Kidney (tissue), 14 donors: ENCODE data around the gene NDFIP1. TPM values are rescaled to one million over a fixed set of nuclear protein-coding genes. Genes with fewer than 3 reads are reported as not detected.

Experiments
- DNase-seq, 5 donors: peaks; one replicate each; pipeline ENCODE4 v3.0.0-alpha.2; 2013 to 2020
- FAIRE-seq: peaks from 2 replicates; lab custom pipeline; 2012; peaks lifted over from hg19 to GRCh38; lab: Jason Lieb, UNC
- H3K27ac ChIP-seq, 2 donors: one replicate each; pipeline ENCODE4 v1.7.0; 2013; ENCODE audit warnings: low read depth in 2 of 2, low read length in 2 of 2, inconsistent platforms in 1 of 2
- H3K27me3 ChIP-seq: one replicate; pipeline ENCODE4 v1.7.1; 2013; ENCODE audit warnings: low read length, inconsistent platforms; ENCODE audit not compliant: control insufficient read depth, insufficient read depth
- H3K36me3 ChIP-seq, 3 donors: one replicate each; pipeline versions ENCODE4 v1.7.0 to v1.7.1; 2013; ENCODE audit warnings: low read length in 3 of 3, control low read depth in 1 of 3, inconsistent platforms in 1 of 3; ENCODE audit not compliant: insufficient read depth in 3 of 3, control insufficient read depth in 2 of 3
- H3K4me1 ChIP-seq, 3 donors: one replicate each; pipeline versions ENCODE4 v1.7.0 to v1.7.1; 2013; ENCODE audit warnings: low read length in 3 of 3, inconsistent platforms in 1 of 3, low read depth in 1 of 3; ENCODE audit not compliant: control insufficient read depth in 2 of 3, insufficient read depth in 2 of 3
- H3K4me3 ChIP-seq, 3 donors: one replicate each; pipeline versions ENCODE4 v1.7.0 to v1.8.1; 2013; ENCODE audit warnings: low read length in 3 of 3, control low read depth in 1 of 3, inconsistent platforms in 1 of 3
- H3K9ac ChIP-seq, 3 donors: one replicate each; pipeline versions ENCODE4 v1.7.0 to v1.7.1; 2013; ENCODE audit warnings: low read length in 3 of 3, control low read depth in 1 of 3, inconsistent platforms in 1 of 3
- H3K9me3 ChIP-seq, 3 donors: one replicate each; pipeline versions ENCODE4 v1.7.0 to v1.7.1; 2013; ENCODE audit warnings: low read length in 3 of 3, control low read depth in 1 of 3, inconsistent platforms in 1 of 3; ENCODE audit not compliant: control insufficient read depth in 2 of 3, insufficient read depth in 1 of 3
- intact Hi-C: fragments of 100-400 bp; cut with DNase I; formaldehyde crosslinking; loops from one replicate; pipeline ENCODE4 v1.11.1; 2022
- polyA plus RNA-seq: library from polyadenylated mRNA; stranded (reverse); fragments of 350-450 nt; fragmentation: Illumina TruSeq; extraction: RNeasy Lipid Tissue Mini Kit (QIAGEN cat#74804); gene quantifications from one replicate; pipeline ENCODE4 v1.2.3, GENCODE V29; 2014; ENCODE audit warnings: low read depth, low replicate concordance; ENCODE audit not compliant: insufficient read depth
- total RNA-seq: library from RNA; stranded (reverse); fragmentation: NEBNext Ultra II Directional; extraction: Animal tissue kit (Norgen Biotek cat#: 25700); gene quantifications from one replicate; pipeline ENCODE4 v1.2.1, GENCODE V29; 2021
- TF ChIP-seq, protein P1 (sequence below): IDR thresholded peaks from 3 replicates; pipeline ENCODE4 v1.5.1; 2012; ENCODE audit warnings: mild to moderate bottlenecking, moderate library complexity, borderline replicate concordance; ENCODE audit not compliant: insufficient read depth; ENCODE audit errors: extremely low read depth
- donor health status: control.
- donor health status: control.
- donor health status: control.
- donor health status: control.
- donor health status: control.
- donor health status: DM: yes; HTN: yes; CAD: no.
- donor health status: Normal renal cell carcinoma (clear cell type).

NDFIP1 gene
- total and polyA plus RNA-seq, 2 donors from 2014 or later, result 92.8 to 107 TPM

DNA sequence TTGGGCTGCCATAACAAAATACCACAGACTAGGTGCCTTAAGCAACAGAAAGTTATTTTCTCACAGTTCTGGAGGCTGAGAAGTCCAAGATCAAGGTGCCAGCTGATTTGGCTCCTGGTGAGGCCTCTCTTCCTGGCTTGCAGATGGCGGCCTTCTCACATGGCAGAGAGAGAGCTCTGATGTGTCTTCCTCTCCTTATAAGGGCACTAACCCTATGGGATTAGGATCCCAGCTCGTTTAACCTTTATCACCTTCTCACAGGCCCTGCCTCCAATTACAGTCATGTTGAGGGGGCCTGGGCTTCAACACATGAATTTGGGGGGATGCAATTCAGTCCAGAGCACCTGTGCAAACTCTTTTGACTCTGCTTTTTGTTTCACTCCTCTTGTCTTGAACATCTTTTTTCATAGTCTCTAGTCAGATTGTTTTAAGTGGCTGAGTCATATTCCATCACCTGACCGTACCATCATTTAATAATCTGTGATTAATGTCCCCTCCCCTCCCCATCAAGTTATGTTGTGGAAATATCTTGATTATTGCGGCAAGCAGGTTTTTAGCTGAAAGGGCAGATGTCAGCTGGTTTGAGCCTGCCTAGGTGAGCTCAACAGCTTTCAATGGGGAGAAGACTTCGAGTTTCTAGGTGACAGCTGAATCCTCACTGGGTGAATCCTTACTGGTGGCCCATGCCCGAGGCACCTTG lies 61.8 kb downstream of the NDFIP1 start:
- Histone ChIP-seq H3K4me1 (peaks cover 0 to 3% (median 0%) of the 10 kb centered on the region in 3 donors), H3K9ac (no peak overlapping the region), H3K4me3 (no peak overlapping the region), H3K9me3 (no peaks in the 10 kb centered on the region), H3K36me3 (no peaks in the 10 kb centered on the region), H3K27ac (no peak overlapping the region), H3K27me3 (no peaks in the 10 kb centered on the region)
- intact Hi-C loops, result no loop called here
- TF ChIP-seq, protein P1, sequence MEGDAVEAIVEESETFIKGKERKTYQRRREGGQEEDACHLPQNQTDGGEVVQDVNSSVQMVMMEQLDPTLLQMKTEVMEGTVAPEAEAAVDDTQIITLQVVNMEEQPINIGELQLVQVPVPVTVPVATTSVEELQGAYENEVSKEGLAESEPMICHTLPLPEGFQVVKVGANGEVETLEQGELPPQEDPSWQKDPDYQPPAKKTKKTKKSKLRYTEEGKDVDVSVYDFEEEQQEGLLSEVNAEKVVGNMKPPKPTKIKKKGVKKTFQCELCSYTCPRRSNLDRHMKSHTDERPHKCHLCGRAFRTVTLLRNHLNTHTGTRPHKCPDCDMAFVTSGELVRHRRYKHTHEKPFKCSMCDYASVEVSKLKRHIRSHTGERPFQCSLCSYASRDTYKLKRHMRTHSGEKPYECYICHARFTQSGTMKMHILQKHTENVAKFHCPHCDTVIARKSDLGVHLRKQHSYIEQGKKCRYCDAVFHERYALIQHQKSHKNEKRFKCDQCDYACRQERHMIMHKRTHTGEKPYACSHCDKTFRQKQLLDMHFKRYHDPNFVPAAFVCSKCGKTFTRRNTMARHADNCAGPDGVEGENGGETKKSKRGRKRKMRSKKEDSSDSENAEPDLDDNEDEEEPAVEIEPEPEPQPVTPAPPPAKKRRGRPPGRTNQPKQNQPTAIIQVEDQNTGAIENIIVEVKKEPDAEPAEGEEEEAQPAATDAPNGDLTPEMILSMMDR, result no peak
- DNase-seq (no peak), FAIRE-seq (no peak)

DNA sequence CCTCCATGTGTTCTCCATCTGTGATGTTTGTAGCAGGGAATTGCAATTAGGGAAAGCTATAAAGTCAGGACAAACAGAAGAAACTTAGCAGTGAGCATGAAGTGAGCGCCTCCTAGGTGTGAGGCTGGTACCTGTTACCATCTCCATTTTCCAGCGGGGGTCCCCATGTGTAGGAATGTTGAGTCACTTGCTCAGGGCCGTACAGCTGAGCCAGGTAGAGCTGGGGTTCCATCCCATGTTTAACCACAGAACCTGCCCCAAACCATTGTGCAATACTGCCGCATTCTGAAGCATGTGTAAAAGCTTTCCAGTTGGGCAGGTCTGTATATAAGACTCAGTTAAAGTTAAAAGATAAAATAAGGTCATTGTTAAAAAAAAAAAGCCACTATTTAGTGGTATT lies 62.7 kb downstream of the NDFIP1 start:
- H3K27me3 ChIP-seq, result no peaks in the 10 kb centered on the region
- DNase-seq (no peak), FAIRE-seq (no peak)
- TF ChIP-seq, protein P1, result no peak
- H3K9ac ChIP-seq, result no peak overlapping the region
- H3K27ac ChIP-seq, result no peak overlapping the region
- no peaks in the 10 kb centered on the region for H3K36me3 ChIP-seq
- peaks cover 0 to 3% (median 0%) of the 10 kb centered on the region in 3 donors for H3K4me1 ChIP-seq
- H3K9me3 ChIP-seq, result no peaks in the 10 kb centered on the region
- intact Hi-C loops, result no loop called here
- H3K4me3 ChIP-seq, result no peak overlapping the region

DNA sequence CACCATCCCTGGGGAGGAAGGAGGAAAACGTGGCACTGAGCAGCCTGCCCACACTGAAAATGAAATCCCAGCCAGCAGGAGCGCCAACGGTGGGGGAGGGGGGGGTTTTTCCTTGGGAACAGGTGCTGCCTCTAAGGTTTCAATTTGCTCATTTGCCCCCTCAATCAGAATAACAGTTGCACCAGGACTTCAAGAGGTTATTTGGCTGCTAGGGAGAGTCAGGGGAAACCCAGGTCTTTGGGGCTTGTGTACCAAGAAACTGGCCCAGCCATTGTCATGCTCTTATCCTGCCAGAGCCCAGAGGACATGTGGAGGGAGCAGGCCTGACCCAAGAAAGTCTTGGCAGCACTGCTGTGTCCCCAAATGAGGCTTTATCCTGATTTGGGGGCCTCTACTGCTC lies 66.5 kb downstream of the NDFIP1 start:
- FAIRE-seq (no peak), DNase-seq (peak in 2 of 5 donors; percentile 22 to 25)
- Histone ChIP-seq H3K4me3 (no peak overlapping the region), H3K27me3 (no peaks in the 10 kb centered on the region), H3K9ac (no peak overlapping the region), H3K27ac (no peak overlapping the region), H3K4me1 (no peaks in the 10 kb centered on the region), H3K9me3 (no peaks in the 10 kb centered on the region), H3K36me3 (no peaks in the 10 kb centered on the region)
- intact Hi-C loops, result no loop called here
- TF ChIP-seq, protein P1, result no peak
